RPMI7951 (cell line): ENCODE results near the gene ATP6V1D. TPM values are rescaled to one million over a fixed set of nuclear protein-coding genes. Genes with fewer than 3 reads are reported as not detected.
A peak's percentile ranks its signal among the peaks of the same experiment; 100 is the strongest.
"Not testable (repeated sequence)": the region's sequence is repeated elsewhere in the genome, so short reads cannot be mapped to it uniquely, and the experiment has no call there.

Source experiments
- DNase-seq: peaks from one replicate; pipeline ENCODE4 v3.0.0-alpha.2; 2012; ENCODE audit warnings: low read depth
- total RNA-seq: library from RNA; depleted of rRNA; stranded (reverse); fragments of >200 nt; shearing (Covaris generic); gene quantifications from 2 replicates; pipeline ENCODE4 v1.2.3, GENCODE V29; 2014; rRNA removed

ATP6V1D gene
- 122 and 130 TPM in 2 replicates for total RNA-seq

GRCh38 chr14:67359775-67360469 lies at the start of gene ATP6V1D, which contains the start of gene EIF2S1:
Gene ATP6V1D, minus strand, starts transcription at chr14:67359804. Its CDS starts 106 bp downstream, at chr14:67359698.
Gene EIF2S1, plus strand, starts transcription at chr14:67360328. Its CDS starts 4,440 bp downstream, at chr14:67364768.
- DNase-seq = peak; percentile 98

- not testable (repeated sequence) for DNase-seq
Measured at GRCh38 chr14:67408122-67408801, 48.7 kb upstream of the ATP6V1D start.

GRCh38 chr14:67405771-67406170 lies 46.2 kb upstream of the ATP6V1D start:
- DNase-seq = no peak

GRCh38 chr14:67400434-67400833 lies 40.8 kb upstream of the ATP6V1D start:
- no peak for DNase-seq

GRCh38 chr14:67397536-67397935 lies 37.9 kb upstream of the ATP6V1D start:
- no peak for DNase-seq

GRCh38 chr14:67396381-67396970 lies 36.9 kb upstream of the ATP6V1D start:
- peak; percentile 25 for DNase-seq

GRCh38 chr14:67395876-67396189 lies 36.2 kb upstream of the ATP6V1D start:
- peak; percentile 17 for DNase-seq

GRCh38 chr14:67395086-67395875 lies 35.7 kb upstream of the ATP6V1D start:
- no peak for DNase-seq

GRCh38 chr14:67393689-67394088 lies 34.1 kb upstream of the ATP6V1D start:
- DNase-seq = no peak

- DNase-seq = no peak
Measured at GRCh38 chr14:67392800-67393199, 33.2 kb upstream of the ATP6V1D start.

GRCh38 chr14:67392123-67392522 lies 32.5 kb upstream of the ATP6V1D start:
- DNase-seq = no peak

- no peak for DNase-seq
Measured at GRCh38 chr14:67391268-67391667, 31.7 kb upstream of the ATP6V1D start.

GRCh38 chr14:67389811-67390534 lies 30.4 kb upstream of the ATP6V1D start:
- DNase-seq = no peak

GRCh38 chr14:67389275-67389674 lies 29.7 kb upstream of the ATP6V1D start:
- DNase-seq = no peak

- DNase-seq = peak; percentile 63
Measured at GRCh38 chr14:67387195-67387594, 27.6 kb upstream of the ATP6V1D start.

- no peak for DNase-seq
Measured at GRCh38 chr14:67385618-67386017, 26.0 kb upstream of the ATP6V1D start.

GRCh38 chr14:67385120-67385519 lies 25.5 kb upstream of the ATP6V1D start:
- DNase-seq = no peak

- no peak for DNase-seq
Measured at GRCh38 chr14:67377916-67378315, 18.3 kb upstream of the ATP6V1D start.

GRCh38 chr14:67373347-67373746 lies 13.7 kb upstream of the ATP6V1D start:
- DNase-seq = no peak

GRCh38 chr14:67372833-67373232 lies 13.2 kb upstream of the ATP6V1D start:
- DNase-seq = no peak
